HUES6 (cell line): Measurements from ENCODE around the gene NPR3.

Source experiments
- H3K27ac ChIP-seq: 2 replicates; pipeline ENCODE4 v1.7.0; 2013; ENCODE audit warnings: low read depth, mild to moderate bottlenecking, low read length, inconsistent platforms
- H3K27me3 ChIP-seq: 2 replicates; pipeline ENCODE4 v1.6.1; 2013; ENCODE audit warnings: low read length; ENCODE audit not compliant: control insufficient read depth, insufficient read depth
- H3K36me3 ChIP-seq: 2 replicates; pipeline ENCODE4 v1.6.1; 2013; ENCODE audit warnings: low read length; ENCODE audit not compliant: control insufficient read depth, insufficient read depth
- H3K4me1 ChIP-seq: 2 replicates; pipeline ENCODE4 v1.6.1; 2013; ENCODE audit warnings: low read length; ENCODE audit not compliant: control insufficient read depth, insufficient read depth
- H3K4me3 ChIP-seq: 2 replicates; pipeline ENCODE4 v1.5.1; 2013; ENCODE audit warnings: low read depth, low read length
- H3K9ac ChIP-seq: one replicate; pipeline ENCODE4 v1.6.1; 2013; ENCODE audit warnings: mild to moderate bottlenecking, low read length
- H3K9me3 ChIP-seq: 2 replicates; pipeline ENCODE4 v1.6.1; 2013; ENCODE audit warnings: low read depth, low read length; ENCODE audit not compliant: control insufficient read depth, insufficient read depth

Gene NPR3

GRCh38 chr5:32805971-32806638 is 95.0 kb downstream of the NPR3 start:
- no peak overlapping the region for H3K4me3 ChIP-seq

GRCh38 chr5:32808783-32809182 is 97.7 kb downstream of the NPR3 start:
- Histone ChIP-seq H3K4me3 (no peak overlapping the region), H3K27me3 (no peaks in the 10 kb centered on the region), H3K9ac (no peak overlapping the region), H3K27ac (no peak overlapping the region), H3K4me1 (no peaks in the 10 kb centered on the region), H3K9me3 (no peaks in the 10 kb centered on the region; the same call in 1 of the 2 replicates), H3K36me3 (no peaks in the 10 kb centered on the region)

More at GRCh38 chr5:32805971-32806638, 95.0 kb downstream of the NPR3 start:
- Histone ChIP-seq H3K27me3 (no peaks in the 10 kb centered on the region), H3K9ac (no peak overlapping the region), H3K9me3 (no peaks in the 10 kb centered on the region; the same call in 1 of the 2 replicates), H3K27ac (no peak overlapping the region), H3K4me1 (no peaks in the 10 kb centered on the region), H3K36me3 (no peaks in the 10 kb centered on the region)

- H3K27me3 ChIP-seq: no peaks in the 10 kb centered on the region
- no peak overlapping the region for H3K9ac ChIP-seq
- no peak overlapping the region for H3K4me3 ChIP-seq
- 0 out of 2 replicates have a peak, but pooled peaks cover 3% of the 10 kb centered on the region for H3K9me3 ChIP-seq
- H3K4me1 ChIP-seq: no peaks in the 10 kb centered on the region
- no peaks in the 10 kb centered on the region for H3K36me3 ChIP-seq
- H3K27ac ChIP-seq: no peak overlapping the region
Observed at GRCh38 chr5:32810804-32811203, 99.7 kb downstream of the NPR3 start.

DNA sequence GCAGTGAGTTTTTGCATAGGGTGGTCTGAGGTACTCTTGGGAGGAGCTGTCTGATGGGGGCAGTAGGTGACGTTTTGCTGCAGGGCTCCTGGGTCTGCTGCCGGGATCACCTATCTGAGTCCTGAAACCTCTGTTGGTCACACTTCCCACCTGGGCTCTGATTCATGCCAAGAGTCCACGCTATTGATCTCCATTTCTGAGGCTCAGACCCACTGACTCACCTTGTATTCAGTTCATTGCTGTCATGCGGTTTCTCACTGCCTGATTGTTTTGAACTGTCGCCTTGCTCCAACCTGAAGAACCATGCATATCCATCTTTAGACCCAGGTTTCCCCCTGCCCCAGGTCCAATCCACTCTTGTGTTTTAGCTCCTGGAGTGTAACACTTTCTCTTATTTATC is 101.3 kb downstream of the NPR3 start:
- no peaks in the 10 kb centered on the region for H3K36me3 ChIP-seq
- no peak overlapping the region for H3K9ac ChIP-seq
- H3K4me3 ChIP-seq: no peak overlapping the region
- H3K27me3 ChIP-seq: no peaks in the 10 kb centered on the region
- H3K27ac ChIP-seq: no peak overlapping the region
- H3K4me1 ChIP-seq: no peaks in the 10 kb centered on the region
- H3K9me3 ChIP-seq: 0 out of 2 replicates have a peak, but pooled peaks cover 5% of the 10 kb centered on the region

DNA sequence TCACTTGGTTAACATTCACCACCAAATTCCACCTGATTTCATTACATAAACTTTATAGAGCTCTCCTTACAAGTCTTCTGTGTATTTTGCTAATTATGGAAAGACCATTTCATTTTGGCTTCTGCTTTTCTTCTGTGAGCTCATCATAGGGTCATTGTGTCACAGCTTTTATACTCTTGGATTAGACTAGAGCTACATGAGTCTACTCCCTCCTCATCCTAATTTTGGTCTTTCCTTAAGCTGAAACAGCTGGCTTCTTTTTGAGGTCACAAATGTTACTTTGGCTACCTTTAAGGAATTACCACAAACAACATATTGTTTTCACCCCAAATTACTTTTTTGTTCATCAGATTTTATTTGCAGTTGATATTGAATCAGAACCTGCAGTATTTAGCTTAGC is 103.0 kb downstream of the NPR3 start:
- no peaks in the 10 kb centered on the region for H3K27me3 ChIP-seq
- no peaks in the 10 kb centered on the region for H3K36me3 ChIP-seq
- H3K9me3 ChIP-seq: 0 out of 2 replicates have a peak, but pooled peaks cover 5% of the 10 kb centered on the region
- no peak overlapping the region for H3K4me3 ChIP-seq
- no peak overlapping the region for H3K9ac ChIP-seq
- no peaks in the 10 kb centered on the region for H3K4me1 ChIP-seq
- H3K27ac ChIP-seq: no peak overlapping the region

GRCh38 chr5:32814620-32815019 is 103.5 kb downstream of the NPR3 start:
- Histone ChIP-seq H3K36me3 (no peaks in the 10 kb centered on the region), H3K9me3 (0 out of 2 replicates have a peak, but pooled peaks cover 5% of the 10 kb centered on the region), H3K4me1 (no peaks in the 10 kb centered on the region), H3K9ac (no peak overlapping the region), H3K27me3 (no peaks in the 10 kb centered on the region), H3K4me3 (no peak overlapping the region), H3K27ac (no peak overlapping the region)

DNA sequence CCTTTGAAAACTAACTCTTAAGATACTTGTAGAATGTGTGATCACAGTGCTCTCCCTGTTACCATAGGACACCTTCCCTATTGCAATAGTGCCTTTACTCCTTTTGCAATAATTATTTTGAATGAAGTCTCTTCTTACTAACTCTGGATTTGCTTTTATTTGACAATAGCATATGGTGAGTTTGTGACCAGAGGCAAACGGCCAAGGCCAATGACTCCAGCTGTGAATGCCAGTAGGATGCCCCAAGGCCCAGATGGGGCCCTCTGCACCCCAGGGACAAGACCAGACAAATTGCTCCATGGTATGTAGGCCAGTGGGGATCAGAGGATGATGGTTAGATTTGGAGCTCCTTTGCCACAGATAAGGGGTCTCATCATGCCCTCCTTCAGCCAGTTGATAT is 116.9 kb downstream of the NPR3 start:
- H3K4me1 ChIP-seq: no peaks in the 10 kb centered on the region
- H3K9me3 ChIP-seq: no peaks in the 10 kb centered on the region
- H3K36me3 ChIP-seq: no peaks in the 10 kb centered on the region
- no peak overlapping the region for H3K9ac ChIP-seq
- H3K27ac ChIP-seq: no peak overlapping the region
- no peaks in the 10 kb centered on the region for H3K27me3 ChIP-seq
- H3K4me3 ChIP-seq: no peak overlapping the region

GRCh38 chr5:32828492-32828891 is 117.4 kb downstream of the NPR3 start:
- Histone ChIP-seq H3K27ac (no peak overlapping the region), H3K4me3 (no peak overlapping the region), H3K9ac (no peak overlapping the region), H3K27me3 (no peaks in the 10 kb centered on the region), H3K4me1 (no peaks in the 10 kb centered on the region), H3K36me3 (no peaks in the 10 kb centered on the region), H3K9me3 (no peaks in the 10 kb centered on the region)

GRCh38 chr5:32831624-32832023 is 120.5 kb downstream of the NPR3 start:
- Histone ChIP-seq H3K4me1 (no peaks in the 10 kb centered on the region), H3K9ac (no peak overlapping the region), H3K27me3 (no peaks in the 10 kb centered on the region), H3K4me3 (no peak overlapping the region), H3K27ac (no peak overlapping the region), H3K36me3 (no peaks in the 10 kb centered on the region), H3K9me3 (no peaks in the 10 kb centered on the region)

- H3K9me3 ChIP-seq: no peaks in the 10 kb centered on the region
- no peaks in the 10 kb centered on the region for H3K27me3 ChIP-seq
- no peak overlapping the region for H3K4me3 ChIP-seq
- no peaks in the 10 kb centered on the region for H3K4me1 ChIP-seq
- H3K27ac ChIP-seq: no peak overlapping the region
- no peak overlapping the region for H3K9ac ChIP-seq
- H3K36me3 ChIP-seq: no peaks in the 10 kb centered on the region
Observed at GRCh38 chr5:32833127-32833526, 122.0 kb downstream of the NPR3 start.

- no peak overlapping the region for H3K9ac ChIP-seq
- H3K4me3 ChIP-seq: no peak overlapping the region
- H3K4me1 ChIP-seq: no peaks in the 10 kb centered on the region
- no peaks in the 10 kb centered on the region for H3K27me3 ChIP-seq
- H3K27ac ChIP-seq: no peak overlapping the region
- H3K9me3 ChIP-seq: no peaks in the 10 kb centered on the region
- H3K36me3 ChIP-seq: no peaks in the 10 kb centered on the region
Observed at GRCh38 chr5:32833663-32834062, 122.5 kb downstream of the NPR3 start.
